ENCODE measurements around the gene SLC2A5.

Gene SLC2A5

DNA sequence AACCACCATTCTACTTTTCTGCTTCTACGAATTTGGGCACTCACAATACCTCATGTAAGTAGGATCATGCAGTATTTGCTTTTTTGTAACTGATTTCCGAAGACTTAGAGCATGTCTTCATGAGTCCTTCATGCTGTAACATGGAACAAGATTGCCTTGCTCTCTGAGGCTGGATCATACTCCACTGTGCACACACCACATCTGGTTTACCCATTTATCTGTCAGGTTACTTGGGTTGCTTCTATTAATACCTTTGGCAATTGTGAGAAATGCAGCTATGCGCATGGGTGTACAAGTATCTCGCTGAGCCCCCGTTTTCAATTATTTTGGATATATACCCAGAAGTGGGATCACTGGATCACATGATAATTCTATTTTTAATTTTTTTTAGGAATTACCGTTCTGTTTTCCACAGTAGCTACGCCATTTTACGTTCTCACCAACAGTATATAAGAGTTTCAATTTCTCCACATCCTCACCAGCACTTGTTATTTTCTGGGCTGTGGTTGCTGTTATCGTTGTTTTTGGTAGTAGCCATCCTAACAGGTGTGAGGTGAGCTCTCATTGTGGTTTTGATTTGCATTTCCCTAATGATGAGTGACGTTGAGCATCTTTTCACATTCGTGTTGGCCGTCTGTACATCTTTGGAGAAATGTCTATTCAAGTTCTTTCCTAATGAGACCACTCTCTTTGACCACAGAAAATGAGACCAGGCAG is 10.7 kb upstream of the SLC2A5 start:
- no peak overlapping the region for H3K27ac ChIP-seq
- TF ChIP-seq, protein P1, sequence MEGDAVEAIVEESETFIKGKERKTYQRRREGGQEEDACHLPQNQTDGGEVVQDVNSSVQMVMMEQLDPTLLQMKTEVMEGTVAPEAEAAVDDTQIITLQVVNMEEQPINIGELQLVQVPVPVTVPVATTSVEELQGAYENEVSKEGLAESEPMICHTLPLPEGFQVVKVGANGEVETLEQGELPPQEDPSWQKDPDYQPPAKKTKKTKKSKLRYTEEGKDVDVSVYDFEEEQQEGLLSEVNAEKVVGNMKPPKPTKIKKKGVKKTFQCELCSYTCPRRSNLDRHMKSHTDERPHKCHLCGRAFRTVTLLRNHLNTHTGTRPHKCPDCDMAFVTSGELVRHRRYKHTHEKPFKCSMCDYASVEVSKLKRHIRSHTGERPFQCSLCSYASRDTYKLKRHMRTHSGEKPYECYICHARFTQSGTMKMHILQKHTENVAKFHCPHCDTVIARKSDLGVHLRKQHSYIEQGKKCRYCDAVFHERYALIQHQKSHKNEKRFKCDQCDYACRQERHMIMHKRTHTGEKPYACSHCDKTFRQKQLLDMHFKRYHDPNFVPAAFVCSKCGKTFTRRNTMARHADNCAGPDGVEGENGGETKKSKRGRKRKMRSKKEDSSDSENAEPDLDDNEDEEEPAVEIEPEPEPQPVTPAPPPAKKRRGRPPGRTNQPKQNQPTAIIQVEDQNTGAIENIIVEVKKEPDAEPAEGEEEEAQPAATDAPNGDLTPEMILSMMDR (conservative IDR thresholded peaks at IDR 0.05): no peak

DNA sequence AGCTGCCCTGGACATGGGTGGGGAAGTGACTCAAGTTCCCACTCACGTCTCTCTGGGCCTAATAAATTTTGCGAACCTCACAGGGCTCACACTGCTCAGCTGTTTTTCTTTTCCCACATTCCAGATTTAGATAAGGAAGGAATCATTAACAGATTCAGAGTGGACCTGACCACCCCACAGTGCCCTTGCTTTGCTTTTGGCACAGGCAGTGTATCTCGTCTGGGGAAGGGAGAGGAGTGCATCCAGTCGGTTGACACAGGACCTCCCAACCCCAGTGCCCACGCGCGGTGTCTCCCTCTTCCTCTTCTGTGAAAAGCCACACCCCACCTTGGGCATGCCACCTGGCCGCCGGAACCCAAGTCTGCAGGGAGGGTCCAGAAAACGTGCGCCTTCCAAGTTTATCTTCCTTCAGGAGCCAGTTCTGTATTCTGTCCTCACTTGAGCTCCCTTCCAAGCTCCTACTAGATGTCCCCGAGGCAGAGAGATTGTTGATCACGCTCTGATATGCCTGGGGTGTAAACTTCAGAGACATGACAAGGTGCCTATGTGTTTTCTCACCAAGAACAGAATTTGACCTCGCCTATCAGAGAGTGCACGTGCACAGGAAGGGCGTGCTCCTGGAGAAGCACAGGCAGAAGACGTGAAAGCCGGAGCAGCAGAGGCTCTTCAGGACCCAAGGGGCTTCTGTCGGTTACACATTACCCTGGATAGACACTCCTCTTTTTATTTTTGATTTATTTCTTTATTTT is 9.5 kb upstream of the SLC2A5 start:
- TF ChIP-seq, protein P1 (conservative IDR thresholded peaks at IDR 0.05): no peak
- no peak overlapping the region for H3K27ac ChIP-seq

DNA sequence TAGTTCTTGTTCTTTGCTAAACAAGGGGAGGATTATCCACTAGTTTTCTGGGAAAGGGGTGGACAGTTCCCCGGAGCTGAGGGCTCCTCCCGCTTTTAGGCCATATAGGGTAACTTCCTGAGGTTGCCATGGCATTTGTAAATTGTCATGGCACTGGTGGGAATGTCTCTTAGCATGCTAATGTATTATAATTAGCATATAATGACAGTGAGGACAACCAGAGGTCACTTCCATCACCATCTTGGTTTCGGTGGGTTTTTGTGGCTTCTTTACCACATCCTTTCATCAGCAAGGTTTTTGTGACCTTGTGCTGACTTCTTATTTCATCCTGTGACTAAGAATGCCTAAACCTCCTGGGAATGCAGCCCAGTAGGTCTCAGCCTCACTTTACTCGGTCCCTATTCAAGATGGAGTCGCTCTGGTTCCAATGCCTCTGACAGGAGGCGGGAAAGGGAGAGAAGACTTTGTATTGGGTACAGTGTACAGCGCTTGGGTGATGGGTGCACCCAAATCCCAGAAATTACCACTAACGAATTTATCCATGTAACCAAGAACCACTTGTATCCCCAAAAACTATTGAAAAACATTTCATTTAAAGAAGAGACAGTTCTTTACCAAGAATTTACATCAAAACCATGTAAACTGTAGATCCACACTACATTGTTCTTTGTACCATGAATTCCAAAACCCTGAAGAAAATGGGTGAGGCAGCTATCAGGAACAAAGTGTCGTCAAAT is 8.7 kb upstream of the SLC2A5 start:
- TF ChIP-seq, protein P1 (conservative IDR thresholded peaks at IDR 0.05): no peak
- H3K27ac ChIP-seq: no peak overlapping the region

DNA sequence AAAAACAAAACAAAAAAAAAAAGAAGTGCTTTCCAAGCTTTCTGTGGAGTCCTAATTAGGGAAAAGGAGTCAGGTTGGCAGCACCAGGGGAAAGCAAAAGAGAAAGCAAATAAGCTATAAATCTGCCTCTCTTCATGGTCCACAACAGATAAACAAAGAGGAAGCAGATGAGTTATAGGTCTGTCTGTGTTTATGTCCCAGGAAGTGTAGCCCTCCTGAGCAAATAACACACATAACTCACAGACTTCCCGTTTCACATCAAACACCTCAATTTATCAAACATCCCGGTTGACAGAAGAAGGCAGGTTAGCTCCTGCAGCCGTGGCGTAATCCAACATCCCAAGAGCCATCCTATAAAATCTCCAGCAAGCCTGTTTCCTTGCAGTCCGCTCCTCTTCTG is 5.6 kb upstream of the SLC2A5 start:
- peak overlapping the region; percentile 49 for H3K27ac ChIP-seq
- TF ChIP-seq, protein P1 (conservative IDR thresholded peaks at IDR 0.05): no peak

DNA sequence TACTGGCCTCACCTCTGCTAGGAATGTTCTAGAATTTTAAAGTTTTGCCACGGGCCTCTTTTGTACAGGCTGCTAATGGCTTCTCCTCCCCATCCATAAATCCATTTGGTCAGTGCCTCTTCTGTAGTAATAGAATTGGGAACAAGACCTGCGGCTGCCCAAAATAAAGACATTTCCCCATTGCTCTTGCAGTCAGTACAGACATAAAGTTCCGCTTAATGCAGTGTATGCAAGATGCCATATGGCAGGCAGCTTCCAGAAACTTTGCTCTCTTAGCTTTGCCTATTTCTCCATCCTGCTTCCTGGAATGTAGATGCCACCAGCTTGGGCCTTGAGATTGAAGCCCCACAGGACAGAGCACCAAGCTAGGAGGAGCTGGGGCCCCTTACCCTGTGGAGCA is 3.7 kb upstream of the SLC2A5 start:
- TF ChIP-seq, protein P1 (conservative IDR thresholded peaks at IDR 0.05): no peak
- peak overlapping the region; percentile 6; the same call in 1 of the 2 replicates for H3K27ac ChIP-seq

DNA sequence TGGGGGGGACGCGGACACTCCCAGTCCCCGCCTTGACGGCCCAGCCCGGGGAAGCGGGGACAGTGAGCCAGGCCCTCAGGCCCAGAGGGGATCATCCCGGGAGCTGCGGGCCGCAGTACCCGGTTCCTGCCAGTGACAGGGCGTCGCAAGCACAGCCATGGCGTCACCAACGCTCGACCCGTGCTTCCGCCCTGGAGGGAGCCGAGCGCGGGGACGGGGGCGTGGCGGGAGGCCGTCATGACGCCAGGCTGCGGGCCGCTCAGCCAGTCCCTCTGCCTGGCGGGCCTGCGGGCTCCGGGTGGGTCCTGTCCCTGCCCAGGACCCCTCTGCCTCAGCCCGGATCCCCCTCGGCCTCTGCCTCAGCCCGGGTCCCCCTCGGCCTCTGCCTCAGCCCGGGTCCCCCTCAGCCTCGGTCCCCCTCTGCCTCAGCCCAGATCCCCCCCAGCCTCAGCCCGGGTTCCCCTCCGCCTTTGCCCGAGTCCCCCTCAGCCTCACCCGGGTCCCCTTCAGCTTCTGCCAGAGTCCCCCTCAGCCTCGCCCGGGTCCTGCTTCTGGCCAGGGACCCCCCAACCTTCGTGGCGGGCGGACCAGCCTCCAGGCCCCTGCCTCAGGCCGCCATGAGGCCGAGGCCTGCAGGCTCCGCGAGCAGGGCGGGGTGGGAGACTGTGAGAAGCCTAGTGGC is 2.3 kb upstream of the SLC2A5 start:
- TF ChIP-seq, protein P1 (conservative IDR thresholded peaks at IDR 0.05): no peak
- H3K27ac ChIP-seq: peak overlapping the region; percentile 92

Data from VCaP (cell line).